ENCODE results near the gene SDHB. TPM values are rescaled to one million over a fixed set of nuclear protein-coding genes. Genes with fewer than 3 reads are reported as not detected.
A peak's percentile ranks its signal among the peaks of the same experiment; 100 is the strongest.

The SDHB gene
- total RNA-seq, 1 donor from 2014 or later: 44.9 TPM

DNA sequence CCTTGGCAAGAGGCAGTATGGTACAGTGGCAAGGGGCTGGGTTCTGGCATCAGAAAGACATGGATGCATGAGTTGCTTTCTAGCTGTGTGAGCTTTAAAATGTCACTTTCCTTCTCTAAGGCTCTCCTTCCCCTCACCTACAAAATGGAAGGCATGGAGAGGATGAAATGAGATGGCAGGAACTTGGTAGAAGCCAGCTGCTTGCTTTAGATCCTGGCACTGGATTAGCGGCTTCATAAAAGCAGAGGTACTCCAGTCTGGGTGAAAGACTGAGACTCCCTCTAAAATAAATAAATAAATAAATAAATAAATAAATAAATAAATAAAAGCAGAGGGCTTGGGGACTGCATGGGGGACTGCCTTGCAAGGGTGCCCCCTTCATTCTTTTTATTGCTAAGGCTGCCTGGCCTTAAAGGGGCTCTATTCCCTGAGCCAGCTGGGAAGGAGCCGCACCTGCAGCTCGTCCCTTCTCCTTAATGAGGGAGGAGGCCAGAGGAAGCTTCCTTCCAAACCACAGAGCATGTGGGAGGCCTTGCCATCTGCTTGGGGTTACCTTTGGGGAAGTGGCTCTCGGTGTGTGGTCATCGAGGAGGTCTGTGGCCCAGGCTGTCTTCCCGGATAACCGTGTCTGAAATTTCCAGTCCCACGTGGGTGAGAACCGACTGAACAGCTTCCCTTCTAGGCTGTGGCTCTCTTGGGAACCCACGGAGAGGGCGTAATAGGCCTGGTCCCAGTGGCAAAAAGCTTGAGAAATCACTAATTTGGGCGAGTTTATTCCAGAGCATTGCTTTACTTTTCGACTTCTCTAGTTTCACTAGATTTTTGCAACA is 40.1 kb downstream of the SDHB start:
- Mint-ChIP-seq H3K9me3 (ENCODE audit: unreplicated experiment) (no peaks in the 10 kb centered on the region), H3K4me1 (ENCODE audit: unreplicated experiment) (peaks cover 10% of the 10 kb centered on the region), H3K27me3 (ENCODE audit: unreplicated experiment) (peaks cover 11% of the 10 kb centered on the region), H3K27ac (ENCODE audit: unreplicated experiment) (no peak overlapping the region), H3K4me3 (ENCODE audit: unreplicated experiment) (peak overlapping the region; percentile 11), H3K36me3 (ENCODE audit: low read depth, unreplicated experiment) (peaks cover 6% of the 10 kb centered on the region)
- TF ChIP-seq CTCF (IDR thresholded peaks at IDR 0.05; ENCODE audit: unreplicated experiment): no peak
- DNase-seq (ENCODE audit: low spot score): no peak

DNA sequence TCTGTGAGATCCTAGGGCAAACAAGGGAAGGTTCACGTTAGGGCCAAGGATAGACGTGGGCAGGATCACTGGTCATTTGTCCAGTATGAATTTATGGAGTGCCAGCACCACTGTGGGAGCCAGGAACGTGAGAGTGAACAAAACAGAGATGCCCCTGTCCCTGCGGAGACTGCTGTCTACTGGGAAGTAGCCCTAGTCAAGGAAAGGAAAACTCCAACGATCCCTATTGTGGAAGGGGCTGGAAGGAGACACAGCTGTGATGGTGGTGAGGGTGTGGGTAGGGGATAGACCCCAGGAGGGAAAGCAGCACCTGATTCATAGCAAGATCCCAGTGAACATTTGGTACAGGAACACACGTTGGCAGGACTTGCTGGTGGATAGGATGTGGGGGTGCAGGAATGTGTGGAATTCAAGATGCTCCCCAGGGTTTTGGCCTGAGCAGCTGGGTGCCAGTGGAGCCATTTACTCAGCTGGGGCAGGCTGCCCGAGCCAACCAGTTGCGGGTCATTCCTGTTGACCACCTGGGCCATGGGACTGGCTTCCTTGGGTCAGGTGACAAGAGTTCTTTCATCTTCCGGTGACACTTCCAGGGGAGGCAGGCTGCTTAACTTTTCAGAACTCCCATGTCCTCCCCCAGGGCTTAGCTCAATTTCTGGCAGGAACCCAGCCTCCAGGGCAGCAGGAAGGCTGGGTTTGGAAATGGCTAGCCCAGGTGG is 40.9 kb downstream of the SDHB start:
- H3K4me3 Mint-ChIP-seq (ENCODE audit: unreplicated experiment): peak overlapping the region; percentile 92
- peaks cover 11% of the 10 kb centered on the region for H3K27me3 Mint-ChIP-seq (ENCODE audit: unreplicated experiment)
- H3K9me3 Mint-ChIP-seq (ENCODE audit: unreplicated experiment): no peaks in the 10 kb centered on the region
- TF ChIP-seq CTCF (IDR thresholded peaks at IDR 0.05; ENCODE audit: unreplicated experiment): no peak
- H3K27ac Mint-ChIP-seq (ENCODE audit: unreplicated experiment): no peak overlapping the region
- no peaks in the 10 kb centered on the region for H3K36me3 Mint-ChIP-seq (ENCODE audit: low read depth, unreplicated experiment)
- no peak for DNase-seq (ENCODE audit: low spot score)
- H3K4me1 Mint-ChIP-seq (ENCODE audit: unreplicated experiment): peaks cover 10% of the 10 kb centered on the region

GRCh38 chr1:17011439-17012307 is 42.2 kb downstream of the SDHB start, which contains the start of gene ATP13A2:
TSS of gene ATP13A2 (minus strand) at chr1:17011928. CDS start at chr1:17011738, 190 bp downstream.
- TF ChIP-seq CTCF (IDR thresholded peaks at IDR 0.05; ENCODE audit: unreplicated experiment): no peak
- H3K27ac Mint-ChIP-seq (ENCODE audit: unreplicated experiment): peak within 1 kb of the TSS; percentile 36
- peak within 1 kb of the TSS; percentile 92 for H3K4me3 Mint-ChIP-seq (ENCODE audit: unreplicated experiment)
- peak; percentile 75 for DNase-seq (ENCODE audit: low spot score)
- no peaks in the 10 kb centered on the region for H3K9me3 Mint-ChIP-seq (ENCODE audit: unreplicated experiment)
- H3K36me3 Mint-ChIP-seq (ENCODE audit: low read depth, unreplicated experiment): no peaks in the 10 kb centered on the region
- peaks cover 8% of the 10 kb centered on the region for H3K27me3 Mint-ChIP-seq (ENCODE audit: unreplicated experiment)
- peaks cover 10% of the 10 kb centered on the region for H3K4me1 Mint-ChIP-seq (ENCODE audit: unreplicated experiment)

DNA sequence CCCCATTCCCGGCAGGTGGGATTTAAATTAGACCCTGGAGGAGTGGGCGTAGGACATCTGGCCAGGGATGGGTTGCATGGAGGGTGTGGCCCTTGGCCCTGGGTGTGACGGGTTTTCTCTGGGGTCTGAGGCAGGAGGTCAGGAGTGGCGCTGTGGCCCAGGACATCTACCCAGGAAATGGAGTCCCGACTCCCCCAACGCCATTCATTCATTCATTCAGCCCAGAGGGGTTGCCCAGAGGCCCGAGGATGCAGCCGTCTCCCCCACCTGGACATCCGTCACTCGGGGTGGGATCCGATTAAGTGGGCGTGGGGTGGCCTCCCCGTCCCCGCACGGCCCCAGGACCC is 42.8 kb downstream of the SDHB start:
- H3K4me1 Mint-ChIP-seq (ENCODE audit: unreplicated experiment): peaks cover 10% of the 10 kb centered on the region
- peak overlapping the region; percentile 36 for H3K27ac Mint-ChIP-seq (ENCODE audit: unreplicated experiment)
- DNase-seq (ENCODE audit: low spot score): no peak
- peak overlapping the region; percentile 91 for H3K4me3 Mint-ChIP-seq (ENCODE audit: unreplicated experiment)
- no peak for TF ChIP-seq CTCF (IDR thresholded peaks at IDR 0.05; ENCODE audit: unreplicated experiment)
- no peaks in the 10 kb centered on the region for H3K36me3 Mint-ChIP-seq (ENCODE audit: low read depth, unreplicated experiment)
- no peaks in the 10 kb centered on the region for H3K9me3 Mint-ChIP-seq (ENCODE audit: unreplicated experiment)
- peaks cover 8% of the 10 kb centered on the region for H3K27me3 Mint-ChIP-seq (ENCODE audit: unreplicated experiment)
